Panc1 (cell line): Measurements from ENCODE around the gene CHN1. TPM values are rescaled to one million over a fixed set of nuclear protein-coding genes. Genes with fewer than 3 reads are reported as not detected.
A peak's percentile ranks its signal among the peaks of the same experiment; 100 is the strongest.

Experiments
- ATAC-seq: fragments of 200-7000 bp; cut with Tn5 transposase; 2 replicates; pipeline ENCODE4 v1.9.1; 2020; ENCODE audit warnings: mild to moderate bottlenecking, moderate library complexity
- BruUV-seq: library from RNA; stranded (reverse); fragments of 400-500 nt; replicated peaks from 2 replicates; lab custom pipeline; 2021; lab: Mats Ljungman, UMichigan
- CTCF ChIA-PET: fragments of 300-600 bp; sonication (Branson Sonifier 250); formaldehyde crosslinking; loops from one replicate; lab custom pipeline; 2022; ENCODE audit warnings: antibody characterized with exemption; lab: Charles Lee
- POLR2A ChIA-PET: fragments of 300-600 bp; sonication (Branson Sonifier 250); formaldehyde crosslinking; loops from one replicate; lab custom pipeline; 2022; ENCODE audit warnings: antibody characterized with exemption; lab: Charles Lee
- DNase-seq: peaks from one replicate; pipeline ENCODE4 v3.0.0-alpha.2; 2010; ENCODE audit warnings: low read depth, low spot score
- H3K27ac ChIP-seq: 2 replicates; pipeline ENCODE4 v1.5.1; 2011; ENCODE audit warnings: mild to moderate bottlenecking, low read length, inconsistent platforms
- H3K27me3 ChIP-seq: fragments of 200-500 bp; sonication (Bioruptor generic); 2 replicates; pipeline ENCODE4 v1.6.0; 2014; ENCODE audit warnings: low read length, inconsistent platforms; ENCODE audit not compliant: control insufficient read depth, insufficient read depth
- H3K36me3 ChIP-seq: fragments of 200-500 bp; sonication (Bioruptor generic); 2 replicates; pipeline ENCODE4 v1.5.1; 2014; ENCODE audit warnings: inconsistent platforms, mild to moderate bottlenecking, low read length, moderate library complexity; ENCODE audit not compliant: control insufficient read depth, insufficient read depth
- H3K4me1 ChIP-seq: 2 replicates; pipeline ENCODE4 v1.5.1; 2011; ENCODE audit warnings: inconsistent platforms, mild to moderate bottlenecking, low read length, moderate library complexity; ENCODE audit not compliant: control insufficient read depth, insufficient read depth
- H3K4me3 ChIP-seq, 2 experiments: 2 replicates each; pipeline ENCODE4 v1.5.1; 2011 to 2012; ENCODE audit warnings: low read depth in 2 of 2, low read length in 2 of 2, mild to moderate bottlenecking in 2 of 2, inconsistent platforms in 1 of 2, moderate library complexity in 1 of 2
- H3K9me3 ChIP-seq: fragments of 200-500 bp; sonication (Bioruptor generic); 2 replicates; pipeline ENCODE4 v1.5.1; 2014; ENCODE audit warnings: low read depth, mild to moderate bottlenecking, inconsistent platforms, low read length, moderate library complexity; ENCODE audit not compliant: control insufficient read depth, insufficient read depth
- POLR2AphosphoS5 ChIP-seq: IDR thresholded peaks from 2 replicates; pipeline ENCODE4 v1.6.1; 2012; ENCODE audit warnings: mild to moderate bottlenecking, low read depth, low read length, moderate library complexity
- SIN3A ChIP-seq: IDR thresholded peaks from 2 replicates; pipeline ENCODE4 v1.6.1; 2012; ENCODE audit warnings: low read depth, mild to moderate bottlenecking, low read length, moderate library complexity, borderline replicate concordance; ENCODE audit not compliant: insufficient read depth
- TCF7L2 ChIP-seq: IDR thresholded peaks from 2 replicates; pipeline ENCODE4 v1.6.1; 2011; ENCODE audit warnings: mild to moderate bottlenecking, low read depth, low read length, inconsistent platforms
- in situ Hi-C: cut with HindIII; loops from 2 replicates; pipeline ENCODE4 v1.10.0; 2016; ENCODE audit warnings: low sequenced_read_pairs, low pct_unique_long_range_greater_than_20kb
- intact Hi-C: fragments of 100-400 bp; cut with micrococcal nuclease; formaldehyde crosslinking; loops from one replicate; pipeline ENCODE4 v1.10.0; 2022; ENCODE audit not compliant: unreplicated experiment
- total RNA-seq: library from RNA; stranded (reverse); gene quantifications from one replicate; pipeline ENCODE4 v1.2.1, GENCODE V29; 2021; ENCODE audit not compliant: unreplicated experiment
- TF ChIP-seq, protein P1 (sequence below), 2 experiments: IDR thresholded peaks; 2 replicates each; pipeline ENCODE4 v1.6.1; 2011 to 2012; ENCODE audit warnings: low read depth in 2 of 2, control low read depth in 1 of 2, low read length in 1 of 2, mild to moderate bottlenecking in 1 of 2, moderate library complexity in 1 of 2; ENCODE audit not compliant: insufficient read depth in 1 of 2
- TF ChIP-seq, protein P2 (sequence below): fragments of 450-650 bp; IDR thresholded peaks from 2 replicates; pipeline ENCODE4 v1.5.1; 2017; ENCODE audit warnings: mild to moderate bottlenecking

CHN1 gene
- total RNA-seq, 1 experiment from 2014 or later = 20.8 TPM

DNA sequence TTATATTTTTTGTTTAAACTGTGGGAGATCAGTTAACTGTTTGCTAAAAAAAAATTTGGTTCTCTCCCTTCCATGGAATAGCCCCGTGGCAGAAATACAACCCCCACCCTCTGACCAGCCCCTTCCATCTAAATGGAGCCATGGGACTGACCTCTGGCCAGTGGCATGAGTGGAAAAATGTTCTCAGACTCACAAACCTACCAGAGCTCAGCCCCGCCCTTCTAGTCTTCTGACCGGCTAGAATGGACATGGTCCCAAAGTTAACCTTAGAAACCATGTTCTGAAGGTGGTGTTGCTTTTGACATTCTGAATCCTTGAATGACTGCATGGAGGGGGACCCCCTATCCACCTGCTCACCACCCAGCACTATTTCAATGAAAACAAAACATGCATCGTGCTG lies 239.6 kb downstream of the CHN1 start:
- no TSS peak for BruUV-seq
- ATAC-seq (no peak), DNase-seq (no peak)
- ChIA-PET POLR2A (no interaction called here), CTCF (no interaction called here)
- in situ Hi-C loops (no loop called here), intact Hi-C loops (no loop called here)
- TF ChIP-seq, protein P1, sequence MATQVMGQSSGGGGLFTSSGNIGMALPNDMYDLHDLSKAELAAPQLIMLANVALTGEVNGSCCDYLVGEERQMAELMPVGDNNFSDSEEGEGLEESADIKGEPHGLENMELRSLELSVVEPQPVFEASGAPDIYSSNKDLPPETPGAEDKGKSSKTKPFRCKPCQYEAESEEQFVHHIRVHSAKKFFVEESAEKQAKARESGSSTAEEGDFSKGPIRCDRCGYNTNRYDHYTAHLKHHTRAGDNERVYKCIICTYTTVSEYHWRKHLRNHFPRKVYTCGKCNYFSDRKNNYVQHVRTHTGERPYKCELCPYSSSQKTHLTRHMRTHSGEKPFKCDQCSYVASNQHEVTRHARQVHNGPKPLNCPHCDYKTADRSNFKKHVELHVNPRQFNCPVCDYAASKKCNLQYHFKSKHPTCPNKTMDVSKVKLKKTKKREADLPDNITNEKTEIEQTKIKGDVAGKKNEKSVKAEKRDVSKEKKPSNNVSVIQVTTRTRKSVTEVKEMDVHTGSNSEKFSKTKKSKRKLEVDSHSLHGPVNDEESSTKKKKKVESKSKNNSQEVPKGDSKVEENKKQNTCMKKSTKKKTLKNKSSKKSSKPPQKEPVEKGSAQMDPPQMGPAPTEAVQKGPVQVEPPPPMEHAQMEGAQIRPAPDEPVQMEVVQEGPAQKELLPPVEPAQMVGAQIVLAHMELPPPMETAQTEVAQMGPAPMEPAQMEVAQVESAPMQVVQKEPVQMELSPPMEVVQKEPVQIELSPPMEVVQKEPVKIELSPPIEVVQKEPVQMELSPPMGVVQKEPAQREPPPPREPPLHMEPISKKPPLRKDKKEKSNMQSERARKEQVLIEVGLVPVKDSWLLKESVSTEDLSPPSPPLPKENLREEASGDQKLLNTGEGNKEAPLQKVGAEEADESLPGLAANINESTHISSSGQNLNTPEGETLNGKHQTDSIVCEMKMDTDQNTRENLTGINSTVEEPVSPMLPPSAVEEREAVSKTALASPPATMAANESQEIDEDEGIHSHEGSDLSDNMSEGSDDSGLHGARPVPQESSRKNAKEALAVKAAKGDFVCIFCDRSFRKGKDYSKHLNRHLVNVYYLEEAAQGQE (IDR thresholded peaks at IDR 0.05; ENCODE audit: insufficient read depth in 1 of 2, low read depth in 2 of 2, low read length in 1 of 2) = no peak
- TF ChIP-seq POLR2AphosphoS5 = no peak
- TF ChIP-seq, protein P2, sequence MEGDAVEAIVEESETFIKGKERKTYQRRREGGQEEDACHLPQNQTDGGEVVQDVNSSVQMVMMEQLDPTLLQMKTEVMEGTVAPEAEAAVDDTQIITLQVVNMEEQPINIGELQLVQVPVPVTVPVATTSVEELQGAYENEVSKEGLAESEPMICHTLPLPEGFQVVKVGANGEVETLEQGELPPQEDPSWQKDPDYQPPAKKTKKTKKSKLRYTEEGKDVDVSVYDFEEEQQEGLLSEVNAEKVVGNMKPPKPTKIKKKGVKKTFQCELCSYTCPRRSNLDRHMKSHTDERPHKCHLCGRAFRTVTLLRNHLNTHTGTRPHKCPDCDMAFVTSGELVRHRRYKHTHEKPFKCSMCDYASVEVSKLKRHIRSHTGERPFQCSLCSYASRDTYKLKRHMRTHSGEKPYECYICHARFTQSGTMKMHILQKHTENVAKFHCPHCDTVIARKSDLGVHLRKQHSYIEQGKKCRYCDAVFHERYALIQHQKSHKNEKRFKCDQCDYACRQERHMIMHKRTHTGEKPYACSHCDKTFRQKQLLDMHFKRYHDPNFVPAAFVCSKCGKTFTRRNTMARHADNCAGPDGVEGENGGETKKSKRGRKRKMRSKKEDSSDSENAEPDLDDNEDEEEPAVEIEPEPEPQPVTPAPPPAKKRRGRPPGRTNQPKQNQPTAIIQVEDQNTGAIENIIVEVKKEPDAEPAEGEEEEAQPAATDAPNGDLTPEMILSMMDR = no peak
- no peak for TF ChIP-seq TCF7L2
- no peak for TF ChIP-seq SIN3A
- Histone ChIP-seq H3K36me3 (no peaks in the 10 kb centered on the region), H3K27ac (no peak overlapping the region), H3K4me1 (no peaks in the 10 kb centered on the region), H3K27me3 (no peaks in the 10 kb centered on the region), H3K4me3 (no peak overlapping the region), H3K9me3 (no peaks in the 10 kb centered on the region)

DNA sequence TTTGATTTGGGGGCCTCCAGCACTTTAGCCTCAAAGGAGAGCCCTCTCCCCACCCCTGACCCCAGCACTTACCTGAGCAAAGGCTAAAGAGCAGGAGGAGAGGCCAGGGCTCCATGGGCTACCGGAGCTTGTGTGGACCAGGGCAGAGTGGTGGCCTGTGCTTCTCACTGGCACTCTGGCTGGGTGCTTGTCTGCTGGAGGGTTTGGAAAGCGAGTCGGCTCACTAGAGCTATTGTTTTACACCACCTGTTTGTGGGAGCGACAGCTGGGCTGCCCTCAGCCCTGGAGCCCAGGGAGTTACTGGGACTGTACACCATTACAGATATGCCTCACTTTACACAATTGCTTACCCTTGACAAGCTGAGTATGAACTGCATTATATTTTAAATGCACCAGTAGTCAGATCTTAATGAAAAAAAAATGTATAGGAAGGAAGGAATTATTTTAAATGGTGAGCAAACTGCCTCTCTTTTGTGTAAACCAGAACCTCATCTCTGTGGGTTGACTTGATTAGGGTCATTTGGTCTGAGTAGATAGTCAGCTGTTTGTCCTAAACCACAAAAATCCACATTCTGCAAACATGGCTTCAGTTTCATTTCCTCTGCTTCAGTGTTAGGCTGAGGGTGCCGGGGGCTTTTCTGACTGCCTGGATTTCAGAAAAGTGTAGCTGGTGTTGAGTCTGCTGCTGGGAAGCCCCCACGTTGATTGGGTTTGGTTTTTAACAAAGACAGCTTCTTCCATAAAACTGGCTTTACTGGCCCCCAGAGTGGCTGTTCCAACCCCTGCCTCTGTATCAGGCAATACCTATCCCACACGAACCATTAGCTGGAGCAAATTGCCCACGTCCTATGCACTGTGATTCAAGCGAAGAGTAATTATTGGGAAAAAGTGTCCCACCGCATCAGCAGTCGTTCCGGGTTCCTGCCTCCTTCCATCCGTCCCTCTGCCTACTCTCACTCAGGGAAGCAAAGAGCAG lies 240.6 kb downstream of the CHN1 start, which contains the start of gene CHRNA1:
Gene CHRNA1, minus strand, starts transcription at position 193 of the 976 bp plus-strand sequence. Its CDS starts 78 bp downstream, at position 115.
- no TSS peak for BruUV-seq
- Histone ChIP-seq H3K36me3 (no peaks in the 10 kb centered on the region), H3K27ac (no peak within 1 kb of the TSS), H3K27me3 (no peaks in the 10 kb centered on the region), H3K4me1 (no peaks in the 10 kb centered on the region), H3K4me3 (no peak within 1 kb of the TSS), H3K9me3 (no peaks in the 10 kb centered on the region)
- ATAC-seq (peak; percentile 42; the same call in 1 of the 2 replicates), DNase-seq (no peak)
- intact Hi-C loops (no loop called here), in situ Hi-C loops (no loop called here)
- TF ChIP-seq TCF7L2 = no peak
- no peak for TF ChIP-seq SIN3A
- no peak for TF ChIP-seq POLR2AphosphoS5
- TF ChIP-seq, protein P1 (IDR thresholded peaks at IDR 0.05; ENCODE audit: insufficient read depth in 1 of 2, low read depth in 2 of 2, low read length in 1 of 2) = no peak
- TF ChIP-seq, protein P2 = no peak
- ChIA-PET CTCF (no interaction called here), POLR2A (no interaction called here)
